ENCODE data around the gene RAB3GAP2. TPM values are rescaled to one million over a fixed set of nuclear protein-coding genes. Genes with fewer than 3 reads are reported as not detected.
"Not testable (repeated sequence)": the region's sequence is repeated elsewhere in the genome, so short reads cannot be mapped to it uniquely, and the experiment has no call there.

Gene RAB3GAP2
- total RNA-seq, 1 donor from 2014 or later = 22.1 TPM

DNA sequence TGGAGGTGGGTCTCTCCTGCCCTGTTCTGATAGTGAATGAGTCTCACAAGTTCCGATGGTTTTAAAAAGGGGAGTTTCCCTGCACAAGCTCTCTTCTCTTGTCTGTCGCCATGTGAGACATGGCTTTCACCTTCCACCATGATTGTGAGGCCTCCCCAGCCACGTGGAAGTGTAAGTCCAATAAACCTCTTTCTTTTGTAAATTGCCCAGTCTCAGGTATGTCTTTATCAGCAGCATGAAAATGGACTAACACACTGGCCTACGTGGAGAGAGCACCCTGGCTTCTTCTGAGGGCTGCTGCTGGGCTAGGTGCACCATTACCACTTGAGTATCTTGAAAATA, 51.6 kb downstream of the RAB3GAP2 start:
- intact Hi-C loops (cut with DNase I); DNase-seq (ENCODE audit: missing footprints); ATAC-seq: not testable (repeated sequence)

DNA sequence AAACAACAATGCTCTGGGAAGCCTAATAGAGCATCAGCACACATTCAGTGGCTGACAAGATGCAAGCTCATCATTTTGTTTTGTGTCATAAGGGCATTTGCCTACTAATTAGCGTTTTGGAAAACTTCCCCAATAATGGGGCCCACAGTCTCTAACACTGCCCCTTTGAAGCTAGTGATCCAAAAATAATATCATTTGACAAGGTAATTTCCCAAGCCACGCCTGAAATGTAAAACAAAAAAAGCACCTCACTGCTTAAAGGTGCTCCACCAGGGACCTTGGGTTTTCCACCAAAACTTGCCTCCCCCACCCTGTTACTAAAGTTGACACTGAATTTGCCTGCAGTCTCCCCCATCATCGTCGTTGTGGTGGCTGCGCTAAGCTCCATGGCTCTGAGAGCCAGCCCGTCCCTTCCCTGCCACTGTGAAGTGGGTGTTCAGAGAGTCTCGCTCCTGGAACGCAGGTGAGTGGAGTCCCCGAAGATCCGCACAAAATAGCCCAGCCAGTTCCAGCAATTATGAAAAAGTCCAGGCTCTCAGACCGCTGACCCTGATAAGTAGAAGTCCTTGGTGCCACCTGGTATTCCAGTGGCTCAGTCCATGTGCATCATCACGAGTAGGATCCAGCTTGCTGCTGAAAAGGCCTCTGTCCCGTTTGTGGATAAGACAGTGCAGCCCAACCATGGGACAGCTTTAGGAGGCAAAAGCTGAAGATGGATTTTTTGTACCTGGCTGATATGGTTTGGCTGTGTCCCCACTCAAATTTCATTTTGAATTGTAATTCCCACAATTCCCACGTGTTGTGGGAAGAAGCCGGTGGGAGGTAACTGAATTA, 52.2 kb downstream of the RAB3GAP2 start:
- peak; percentile 20 for ATAC-seq
- intact Hi-C loops (cut with DNase I) = loop anchor here (10.0 kb wide), 1 partner anchor 305 kb away; the partner anchor contains the start of gene MARK1
- DNase-seq (ENCODE audit: missing footprints) = no peak

DNA sequence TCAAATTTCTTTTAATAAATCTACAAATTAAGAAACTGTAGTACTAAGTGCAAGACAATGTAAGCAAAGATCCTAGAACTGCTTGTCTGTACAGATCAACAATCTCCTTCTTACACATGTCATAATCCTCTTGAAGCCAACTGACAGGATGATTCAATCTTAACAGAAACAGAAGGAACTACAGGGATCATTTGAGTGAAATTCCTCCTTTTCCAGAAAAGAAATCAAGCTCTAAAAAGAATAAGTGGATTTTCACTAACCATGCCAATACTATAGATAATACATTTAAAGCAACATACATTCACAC, 53.2 kb downstream of the RAB3GAP2 start:
- intact Hi-C loops (cut with DNase I) = loop anchor here (10.0 kb wide), 1 partner anchor 306 kb away; the partner anchor contains the start of gene MARK1

DNA sequence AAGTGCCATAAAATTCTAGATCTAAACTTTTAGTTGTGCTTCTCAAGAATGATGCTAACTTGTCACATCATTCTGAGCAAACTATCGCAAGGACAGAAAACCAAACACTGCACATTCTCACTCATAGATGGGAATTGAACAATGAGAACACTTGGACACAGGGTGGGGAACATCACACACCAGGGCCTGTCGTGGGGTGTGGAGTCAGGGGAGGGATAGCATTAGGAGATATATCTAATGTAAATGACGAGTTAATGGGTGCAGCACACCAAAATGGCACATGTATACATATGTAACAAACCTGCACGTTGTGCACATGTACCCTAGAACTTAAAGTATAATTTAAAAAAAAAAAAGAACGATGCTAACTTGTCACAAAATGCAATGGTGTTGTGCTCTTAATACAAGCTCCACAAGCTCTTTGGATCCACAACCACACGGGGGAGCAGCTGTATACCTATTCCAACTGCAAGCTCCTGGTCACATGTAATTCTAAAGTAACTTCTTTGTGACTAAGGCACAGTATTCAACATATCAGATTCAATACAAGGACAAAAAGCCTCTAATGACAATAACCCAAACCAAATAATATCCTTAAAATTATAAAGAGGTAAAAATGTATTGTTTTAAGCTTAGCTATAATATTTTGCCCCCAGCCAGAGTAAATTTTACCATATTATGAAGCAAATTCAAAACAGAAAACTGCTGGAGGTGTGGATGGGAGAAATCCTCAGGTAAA, 53.7 kb downstream of the RAB3GAP2 start:
- DNase-seq (ENCODE audit: missing footprints) = not testable (repeated sequence)
- ATAC-seq = peak; percentile 81
- intact Hi-C loops (cut with DNase I) = loop anchor here (10.0 kb wide), 1 partner anchor 306 kb away; the partner anchor contains the start of gene MARK1

More for the DNA sequence above, 53.2 kb downstream of the RAB3GAP2 start:
- no peak for ATAC-seq
- no peak for DNase-seq (ENCODE audit: missing footprints)

DNA sequence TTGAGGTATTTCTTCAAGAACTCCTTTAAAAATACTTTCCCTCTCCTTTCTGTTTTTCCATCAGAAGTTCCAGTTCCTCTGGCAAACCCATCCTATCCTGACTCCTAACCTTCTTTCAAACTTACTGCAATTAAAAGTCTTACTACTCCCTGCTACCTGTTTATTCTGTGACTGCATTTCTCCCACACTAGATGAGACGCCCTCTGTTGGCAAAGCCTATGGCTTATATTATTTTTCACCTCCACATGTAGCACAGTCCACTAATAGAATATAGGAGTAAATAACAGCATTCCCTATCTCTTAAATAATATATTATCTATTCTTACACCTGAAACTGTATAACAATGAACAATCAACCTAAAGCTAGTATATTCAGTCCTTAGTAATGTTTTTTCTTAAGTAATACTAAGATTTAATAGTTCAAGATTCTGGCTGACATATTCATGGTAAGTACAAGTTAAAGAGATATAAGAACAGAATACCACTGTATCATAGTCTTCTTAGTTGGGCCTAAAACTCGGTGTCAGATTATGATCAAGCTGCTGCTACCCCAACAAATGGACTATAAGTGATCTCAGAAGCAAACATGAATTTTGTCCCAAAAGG, 54.8 kb downstream of the RAB3GAP2 start:
- DNase-seq (ENCODE audit: missing footprints) (no peak), ATAC-seq (no peak)
- intact Hi-C loops (cut with DNase I) = loop anchor here (10.0 kb wide), 1 partner anchor 307 kb away; the partner anchor contains the start of gene MARK1

DNA sequence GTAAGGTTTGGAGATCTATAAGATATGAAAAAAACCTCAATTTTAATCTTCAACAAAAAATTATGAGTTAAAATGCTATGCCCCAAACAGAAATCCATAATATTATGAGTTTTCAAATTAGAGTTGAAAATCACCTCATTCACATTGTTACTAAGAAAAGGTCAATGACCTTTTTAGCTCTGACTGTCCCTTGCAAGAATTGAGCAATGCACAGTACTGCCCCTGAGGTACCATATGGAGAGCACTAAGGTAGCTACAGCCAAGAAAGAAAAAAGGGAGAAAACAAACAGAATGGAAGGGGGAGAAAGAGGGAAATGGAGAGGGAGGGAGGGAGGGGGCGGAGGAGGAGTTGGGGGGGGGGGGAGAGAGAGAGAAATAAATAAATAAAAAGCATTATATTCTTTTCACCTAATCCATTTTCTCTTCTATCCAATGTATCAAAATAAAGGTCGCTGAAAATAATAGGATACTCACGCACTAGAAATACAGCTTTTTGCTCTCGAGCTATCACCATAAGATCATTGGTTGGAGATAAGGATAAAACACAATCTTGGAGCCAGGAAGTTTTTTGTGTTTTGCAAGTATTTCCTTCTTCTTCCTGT, 58.8 kb downstream of the RAB3GAP2 start:
- intact Hi-C loops (cut with DNase I) = loop anchor here (10.0 kb wide), 1 partner anchor 311 kb away; the partner anchor contains the start of gene MARK1
- ATAC-seq = no peak

DNA sequence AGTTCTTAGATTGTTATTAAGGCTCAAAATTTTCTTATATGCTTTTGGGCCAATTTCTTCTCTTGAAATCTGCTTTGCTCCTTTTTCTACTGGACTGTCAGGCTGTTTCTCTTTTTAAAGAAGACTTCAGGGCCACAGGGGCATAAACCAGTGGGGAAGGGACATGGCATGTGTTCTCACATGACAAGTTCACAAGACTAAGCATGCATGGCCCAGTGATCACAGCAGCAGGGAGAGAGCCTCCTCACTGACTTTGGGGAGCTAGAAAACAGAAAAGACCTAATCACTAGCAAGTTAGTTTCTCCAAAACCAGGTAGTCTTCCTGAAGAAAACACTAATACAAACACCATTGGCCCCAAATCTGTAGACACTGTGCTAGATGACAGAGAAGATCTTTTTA, 64.8 kb downstream of the RAB3GAP2 start:
- intact Hi-C loops (cut with DNase I) = no loop called here
- no peak for ATAC-seq
- no peak for DNase-seq (ENCODE audit: missing footprints)

More for the DNA sequence above, 58.8 kb downstream of the RAB3GAP2 start:
- DNase-seq (ENCODE audit: missing footprints) = no peak

DNA sequence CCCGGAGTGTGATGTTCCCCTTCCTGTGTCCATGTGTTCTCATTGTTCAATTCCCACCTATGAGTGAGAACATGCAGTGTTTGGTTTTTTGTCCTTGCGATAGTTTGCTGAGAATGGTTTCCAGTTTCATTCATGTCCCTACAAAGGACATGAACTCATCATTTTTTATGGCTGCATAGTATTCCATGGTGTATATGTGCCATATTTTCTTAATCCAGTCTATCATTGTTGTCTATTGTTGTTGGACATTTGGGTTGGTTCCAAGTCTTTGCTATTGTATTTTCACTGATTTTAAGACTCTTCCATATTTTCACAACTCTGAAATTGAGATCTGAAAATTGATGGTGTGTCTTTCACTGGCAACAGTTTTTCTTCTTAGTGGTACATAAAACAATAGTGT, 67.5 kb downstream of the RAB3GAP2 start:
- DNase-seq (ENCODE audit: missing footprints); ATAC-seq; intact Hi-C loops (cut with DNase I): not testable (repeated sequence)

DNA sequence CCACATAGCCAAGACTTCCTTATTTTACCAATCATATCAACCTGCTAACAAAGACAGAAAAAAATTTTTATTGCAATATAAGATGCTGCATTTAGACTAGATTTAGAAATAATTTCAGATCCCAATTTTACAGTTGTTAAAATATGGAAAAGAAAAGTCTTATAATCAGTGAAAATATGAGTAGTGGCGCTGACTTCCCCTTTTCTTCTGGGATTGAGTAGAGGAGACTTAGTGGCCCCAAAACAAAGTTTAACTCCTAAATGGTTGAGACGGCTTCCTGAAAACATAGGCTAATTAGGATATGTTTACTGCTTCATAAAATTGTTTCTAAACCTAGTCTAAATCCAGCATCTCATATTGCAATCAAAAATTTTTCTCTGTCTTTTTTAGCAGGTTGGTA, 68.4 kb downstream of the RAB3GAP2 start:
- DNase-seq (ENCODE audit: missing footprints) (no peak), ATAC-seq (no peak)
- intact Hi-C loops (cut with DNase I) = no loop called here

DNA sequence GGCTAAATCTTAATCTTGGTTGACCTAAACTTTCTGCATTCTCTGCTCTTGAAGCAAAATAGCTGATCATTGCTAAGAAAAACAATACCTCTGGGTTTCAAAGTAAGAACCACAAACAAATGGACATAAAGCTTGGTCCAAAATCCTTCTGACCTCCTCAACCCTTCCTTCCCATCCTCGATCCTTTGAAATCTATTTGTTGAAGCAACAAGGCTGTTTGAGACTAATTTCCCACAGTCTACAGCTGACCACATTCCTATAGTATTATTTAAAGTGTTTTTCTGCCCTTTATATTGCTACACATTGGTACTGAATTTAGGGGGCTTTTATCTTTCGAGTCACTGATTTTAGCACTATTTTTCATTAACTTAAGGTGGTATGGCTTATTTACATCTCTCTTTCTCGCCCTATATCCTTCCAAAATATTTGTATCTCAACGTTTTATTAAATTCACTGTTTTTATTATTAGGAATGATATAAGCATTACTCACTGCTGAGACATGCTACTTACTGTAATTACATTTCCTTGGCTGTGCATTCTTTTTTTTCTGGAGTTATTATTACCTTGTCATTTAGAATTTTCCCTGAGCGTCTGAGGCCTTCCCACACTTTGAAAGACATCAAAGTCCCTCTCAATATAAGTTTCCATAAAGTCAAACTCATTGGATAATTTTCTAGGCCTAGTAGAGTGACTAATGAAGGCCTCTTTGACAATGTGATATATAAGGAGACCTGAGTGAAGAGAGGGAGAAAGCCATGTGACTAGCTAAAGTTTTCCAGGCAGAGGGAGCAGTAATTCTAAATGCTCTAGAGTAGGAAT, 73.9 kb downstream of the RAB3GAP2 start:
- ATAC-seq (no peak), DNase-seq (ENCODE audit: missing footprints) (no peak)
- intact Hi-C loops (cut with DNase I) = no loop called here

DNA sequence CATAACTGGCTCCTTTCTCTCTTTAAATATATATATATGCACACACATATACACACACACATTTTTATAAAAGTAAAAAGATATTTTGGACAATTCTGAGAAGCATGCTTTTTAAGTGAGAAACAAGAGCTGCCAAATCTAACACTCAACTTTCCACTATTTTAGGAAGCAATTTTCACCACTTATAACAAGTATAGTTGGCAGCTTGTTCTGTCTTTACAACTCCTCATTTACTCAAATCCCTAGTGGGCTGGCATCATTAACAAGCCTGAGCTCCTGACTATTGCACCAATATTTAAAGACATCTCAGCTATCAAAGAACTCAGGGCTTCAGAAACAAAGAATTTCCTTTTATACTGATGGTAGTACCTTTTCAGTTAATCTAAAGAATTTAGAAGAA, 76.6 kb downstream of the RAB3GAP2 start:
- intact Hi-C loops (cut with DNase I) = no loop called here
- no peak for DNase-seq (ENCODE audit: missing footprints)

DNA sequence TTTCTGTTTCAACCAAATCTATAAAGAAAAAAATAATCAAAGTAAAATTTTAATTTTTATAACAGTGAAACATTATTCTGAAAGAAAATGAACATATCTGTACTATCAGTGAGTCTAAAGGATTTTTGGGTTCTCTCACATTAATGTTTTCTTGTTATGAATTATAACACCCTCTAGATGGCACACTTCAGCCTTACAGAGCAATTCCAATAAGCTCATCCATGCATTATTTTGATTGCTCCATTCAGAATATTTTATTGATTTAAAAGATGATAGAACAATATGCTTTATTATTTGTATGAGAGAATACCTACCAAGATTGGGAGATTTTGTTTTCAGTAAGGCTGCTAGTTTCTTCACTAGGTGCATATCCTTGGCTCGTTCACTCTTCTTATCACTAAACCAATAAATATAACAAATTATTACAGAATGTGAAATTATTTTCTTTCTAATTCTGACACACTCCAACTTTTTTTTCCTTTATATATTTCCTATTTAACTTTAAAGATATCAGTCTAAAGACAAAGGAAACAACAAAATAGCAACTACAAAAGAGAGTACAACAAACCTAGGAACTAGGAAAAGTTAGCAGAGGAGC, 82.4 kb downstream of the RAB3GAP2 start:
- no peak for ATAC-seq
- intact Hi-C loops (cut with DNase I) = no loop called here
- no peak for DNase-seq (ENCODE audit: missing footprints)

More for the DNA sequence above, 76.6 kb downstream of the RAB3GAP2 start:
- ATAC-seq = no peak

DNA sequence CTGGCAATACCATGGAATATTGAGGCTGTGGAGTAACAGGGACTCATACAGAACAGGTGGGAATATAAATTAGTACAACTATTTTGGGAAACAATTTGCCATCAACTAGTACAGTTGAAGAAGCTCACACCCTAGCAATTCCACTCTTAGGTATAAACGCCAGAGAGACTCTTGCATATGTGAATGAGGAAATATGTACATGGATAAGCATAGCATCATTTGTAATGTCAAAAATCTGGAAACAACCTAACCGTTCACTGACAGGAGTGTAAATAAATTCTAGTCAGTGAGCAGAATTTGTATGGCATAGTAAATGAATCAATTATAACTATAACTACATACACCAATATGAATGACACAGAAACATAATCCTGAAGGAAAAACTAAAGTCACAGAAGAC, 83.7 kb downstream of the RAB3GAP2 start:
- DNase-seq (ENCODE audit: missing footprints) = no peak
- intact Hi-C loops (cut with DNase I) = no loop called here
- no peak for ATAC-seq

DNA sequence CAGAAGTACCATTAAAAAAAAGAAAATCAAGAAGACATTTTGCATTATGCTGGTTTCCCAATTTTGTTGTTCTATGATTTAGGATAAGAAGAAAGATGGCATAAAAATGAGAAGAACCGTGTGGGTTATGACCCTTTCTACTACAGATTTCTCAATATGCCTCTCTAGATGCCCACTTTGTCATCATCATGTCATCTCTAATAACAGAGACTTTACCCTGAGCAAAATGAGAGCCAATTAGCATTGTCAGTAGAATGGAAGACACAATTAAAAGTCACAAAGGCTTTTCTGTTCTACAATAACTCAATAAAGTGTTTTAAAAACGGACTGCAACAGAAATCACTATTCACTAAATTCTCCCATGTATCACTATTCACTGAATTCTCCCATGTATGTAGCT, 85.5 kb downstream of the RAB3GAP2 start:
- intact Hi-C loops (cut with DNase I) = no loop called here
- DNase-seq (ENCODE audit: missing footprints) = no peak
- ATAC-seq = no peak

DNA sequence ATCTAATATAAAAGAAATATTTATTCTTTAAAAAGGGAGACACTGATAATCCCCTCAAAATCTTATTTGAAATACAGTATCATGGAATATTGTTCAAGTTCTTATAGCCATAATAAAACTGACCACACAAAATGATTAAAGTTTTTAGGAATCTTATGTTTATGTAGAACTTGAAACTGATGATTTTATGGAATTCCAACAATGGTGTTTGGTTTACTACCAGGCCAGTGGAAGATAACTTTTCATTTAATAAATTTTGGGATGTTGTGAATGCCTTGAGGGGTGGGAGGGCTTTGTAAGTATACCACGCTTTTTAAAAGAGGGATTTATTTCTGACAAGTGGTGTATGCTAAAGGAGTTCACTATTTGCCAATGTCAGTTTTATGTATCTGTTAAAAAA, 87.7 kb downstream of the RAB3GAP2 start:
- no peak for ATAC-seq
- intact Hi-C loops (cut with DNase I) = no loop called here
- DNase-seq (ENCODE audit: missing footprints) = no peak

DNA sequence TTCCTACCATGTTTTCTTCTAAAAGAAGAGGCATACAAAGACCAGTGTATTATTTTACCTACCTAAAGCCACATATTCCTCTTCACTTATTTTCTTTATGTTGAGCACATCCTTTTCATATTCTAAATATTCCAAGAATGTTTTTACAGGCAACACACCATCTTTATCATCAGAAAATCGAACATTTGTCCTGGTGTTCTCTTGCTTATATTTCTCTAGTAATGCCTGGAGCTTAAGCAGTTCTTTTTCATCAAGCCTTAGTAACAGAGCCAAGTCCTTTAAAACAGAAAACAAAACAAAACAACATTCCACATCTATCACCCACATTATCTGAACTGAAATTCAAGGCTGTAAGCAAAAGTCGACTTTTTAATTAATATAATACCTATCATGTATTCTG, 89.6 kb downstream of the RAB3GAP2 start:
- no peak for DNase-seq (ENCODE audit: missing footprints)
- intact Hi-C loops (cut with DNase I) = no loop called here
- ATAC-seq = no peak

DNA sequence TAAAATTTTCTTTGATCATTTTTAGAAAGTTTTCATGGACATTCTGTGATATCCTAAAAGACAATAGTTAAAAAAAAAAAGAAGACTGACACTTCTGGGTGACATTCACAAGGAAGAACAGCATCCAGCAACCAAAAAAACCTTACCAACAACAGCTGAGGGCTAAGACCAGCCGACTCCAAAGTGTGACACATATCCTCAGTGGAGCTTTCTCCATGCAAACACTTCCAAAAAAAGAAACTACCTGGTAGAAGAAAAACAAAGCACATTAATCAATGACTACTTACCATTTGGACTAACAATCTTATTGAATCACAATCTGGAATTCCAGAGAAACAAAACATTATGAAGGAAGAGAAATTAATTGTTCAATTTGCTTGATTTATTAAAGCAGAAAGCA, 90.1 kb downstream of the RAB3GAP2 start:
- intact Hi-C loops (cut with DNase I) = no loop called here
- ATAC-seq = no peak
- DNase-seq (ENCODE audit: missing footprints) = no peak

DNA sequence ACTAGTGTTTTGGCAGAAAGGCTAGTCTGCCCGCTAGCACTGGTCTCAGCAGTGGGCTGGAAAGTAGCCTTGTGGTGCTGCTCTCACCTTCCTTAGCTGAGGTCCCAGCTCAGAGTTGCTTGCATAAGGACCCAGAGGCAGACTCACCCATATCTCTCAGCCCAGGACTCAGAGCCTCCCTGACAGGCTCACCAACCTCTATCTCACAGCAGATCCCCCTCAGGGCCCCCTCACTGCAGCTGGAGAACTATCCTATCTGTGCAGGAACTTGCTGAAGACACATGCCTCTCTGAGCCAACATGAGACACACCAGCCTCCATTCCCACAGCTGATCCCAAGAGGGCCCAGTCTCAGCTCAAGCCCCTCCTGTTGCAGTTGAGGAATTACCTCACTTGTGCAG, 95.7 kb downstream of the RAB3GAP2 start:
- ATAC-seq (no peak), DNase-seq (ENCODE audit: missing footprints) (no peak)
- intact Hi-C loops (cut with DNase I) = no loop called here

Measured in Right ventricle myocardium inferior (tissue), 1 donor.